ENCODE data around the gene C6orf136.

The C6orf136 gene

DNA sequence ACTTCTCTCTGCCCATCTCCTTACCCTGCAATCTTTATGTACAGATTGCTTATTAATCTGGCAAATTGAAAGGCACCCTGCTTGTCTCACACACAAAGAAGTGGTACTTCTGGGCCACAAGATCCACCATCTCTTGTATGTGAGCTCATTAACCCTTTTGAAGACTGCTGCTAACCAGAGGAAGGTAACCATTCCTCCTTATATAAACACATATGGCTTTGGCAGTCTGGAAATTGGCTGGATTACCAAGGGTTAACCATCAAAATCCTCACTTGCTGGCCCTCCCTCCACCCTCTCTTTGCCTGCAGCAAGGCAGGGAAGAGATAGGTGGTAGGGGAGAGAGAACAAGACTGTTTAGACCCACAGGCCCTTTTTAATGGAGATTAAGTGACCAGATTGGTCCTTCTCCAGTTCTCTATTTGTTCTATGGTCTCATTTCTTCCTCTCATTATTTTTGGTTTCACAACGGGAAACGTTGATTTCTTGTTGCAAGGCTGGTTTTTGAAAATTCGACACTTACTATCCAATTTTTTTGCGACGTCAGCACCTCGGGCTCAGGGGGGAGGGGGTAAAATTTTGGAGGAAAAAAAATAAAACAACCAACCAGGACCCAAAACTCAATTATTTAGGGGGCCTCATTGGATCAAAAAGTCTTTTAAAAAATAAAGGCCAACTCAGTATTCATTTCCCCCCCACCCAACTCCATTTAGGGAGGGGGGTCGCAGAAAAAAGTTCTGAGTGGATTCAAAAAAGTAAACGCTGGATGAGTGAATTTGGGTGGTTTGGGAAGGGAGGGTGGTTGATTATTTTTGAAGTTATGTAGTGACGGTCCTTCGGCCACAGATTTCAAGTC is 30.7 kb upstream of the C6orf136 start:
- DNase-seq (ENCODE audit: low spot score), result no peak

- DNase-seq (ENCODE audit: low spot score), result peak; percentile 100
Measured at GRCh38 chr6:30616811-30617564, 29.9 kb upstream of the C6orf136 start, which contains the start of gene PPP1R10. Gene PPP1R10 (minus strand): TSS chr6:30617243. CDS start chr6:30609944, 7,299 bp downstream.

DNA sequence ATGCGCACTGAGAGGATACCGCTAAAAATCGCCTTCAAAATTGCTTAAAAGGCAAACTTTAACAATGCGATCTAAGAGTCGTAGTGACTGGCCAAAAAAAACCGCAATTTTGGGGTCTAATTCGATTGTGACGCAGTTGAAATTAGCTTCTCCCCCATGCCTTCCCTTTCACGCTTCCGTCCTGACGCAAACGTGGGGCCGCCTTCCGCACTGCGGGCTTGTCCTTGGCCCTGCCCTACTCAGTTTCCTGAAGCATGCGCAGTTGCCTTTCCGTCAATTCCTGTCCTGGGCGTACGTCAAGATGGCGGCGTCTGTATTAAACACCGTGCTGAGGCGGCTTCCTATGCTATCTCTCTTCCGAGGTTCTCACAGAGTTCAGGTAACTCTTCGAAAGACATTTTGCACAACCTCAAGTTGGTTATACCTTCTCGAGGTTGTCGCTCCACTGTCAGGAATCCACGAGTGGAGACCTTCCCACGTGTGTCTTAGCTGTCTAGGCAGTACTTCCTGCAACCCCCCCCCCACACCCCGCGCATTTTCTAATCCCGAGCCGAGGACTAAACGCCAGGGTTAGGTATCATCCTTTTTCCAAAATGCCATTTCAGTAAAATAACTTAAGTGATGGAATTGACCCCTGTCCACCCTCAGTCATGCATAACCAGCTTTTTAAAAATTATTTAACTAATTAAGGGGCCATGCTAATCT is 29.2 kb upstream of the C6orf136 start, which contains the start of gene MRPS18B:
Gene MRPS18B (plus strand): TSS at position 276 of the 705 bp plus-strand sequence. CDS start 26 bp downstream, at position 302.
- DNase-seq (ENCODE audit: low spot score), result peak; percentile 99

DNA sequence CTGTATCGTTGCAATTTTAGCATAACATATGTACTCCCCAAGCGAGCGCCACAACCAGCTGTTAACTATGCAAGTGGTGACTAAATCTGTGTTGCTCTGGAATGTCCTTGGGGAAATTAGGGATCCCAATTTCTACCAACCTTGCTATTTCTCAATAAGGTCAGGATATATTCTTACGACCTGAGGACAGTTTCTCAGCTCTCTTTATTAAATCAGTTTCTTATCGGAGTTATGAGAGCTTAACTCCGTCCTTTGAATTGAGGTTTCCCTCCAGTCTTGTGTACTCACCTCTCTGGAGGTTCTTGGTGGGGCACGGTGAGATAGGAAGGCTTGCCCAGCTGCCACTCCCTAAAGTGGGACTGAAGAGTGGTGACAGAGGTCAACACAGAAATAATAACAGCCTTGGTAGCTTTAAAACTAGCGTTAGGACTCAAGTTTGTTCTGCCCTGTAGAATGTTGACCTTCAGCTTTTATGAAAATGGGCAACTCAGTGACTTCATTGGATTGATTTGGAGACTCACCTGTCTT is 28.6 kb upstream of the C6orf136 start:
- no peak for DNase-seq (ENCODE audit: low spot score)

- no peak for DNase-seq (ENCODE audit: low spot score)
Measured at GRCh38 chr6:30619561-30619960, 27.4 kb upstream of the C6orf136 start.

GRCh38 chr6:30625511-30625910 is 21.4 kb upstream of the C6orf136 start:
- DNase-seq (ENCODE audit: low spot score), result no peak

DNA sequence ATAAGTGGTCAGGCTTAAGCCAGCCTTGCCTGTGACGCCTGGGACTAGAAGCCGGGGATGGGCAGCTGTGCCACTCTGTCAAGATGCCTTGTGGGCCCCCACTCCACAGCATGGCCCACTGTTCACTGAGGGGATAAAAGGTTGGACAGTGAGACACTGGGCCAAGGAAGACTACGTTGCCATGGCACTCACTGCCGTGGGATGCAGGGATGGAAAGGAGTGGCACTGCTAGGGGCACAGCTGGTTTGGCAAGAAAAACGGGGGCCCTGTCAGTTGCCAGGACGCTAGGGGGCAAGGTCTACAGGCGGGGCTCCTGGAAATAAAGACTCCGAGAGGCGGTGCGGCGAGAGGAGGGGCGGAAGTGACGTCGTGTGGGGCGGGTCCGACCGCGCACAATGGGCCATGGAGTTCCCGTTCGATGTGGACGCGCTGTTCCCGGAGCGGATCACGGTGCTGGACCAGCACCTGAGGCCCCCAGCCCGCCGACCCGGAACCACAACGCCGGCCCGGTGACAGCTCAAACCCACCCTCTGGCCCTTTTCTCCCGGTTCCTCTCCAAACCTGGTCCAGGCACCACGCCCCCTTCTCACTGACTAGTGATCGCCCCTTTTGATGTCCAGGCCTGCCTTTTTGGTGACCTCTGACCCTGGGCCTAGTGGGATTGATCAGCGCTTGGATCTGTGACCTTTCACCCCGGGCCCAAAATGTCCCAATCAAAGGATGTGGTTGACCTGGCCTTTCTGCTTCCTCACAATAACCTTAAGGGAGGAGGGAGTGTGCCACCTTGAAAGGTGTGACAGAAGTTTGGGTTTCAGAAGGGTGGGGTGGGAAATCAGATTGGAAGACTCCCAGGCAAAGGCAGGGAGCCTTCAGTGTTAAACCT is 20.2 kb upstream of the C6orf136 start, which contains the start of gene ATAT1:
Gene ATAT1 (plus strand): TSS at position 391 of the 883 bp plus-strand sequence.
- peak; percentile 91 for DNase-seq (ENCODE audit: low spot score)

DNA sequence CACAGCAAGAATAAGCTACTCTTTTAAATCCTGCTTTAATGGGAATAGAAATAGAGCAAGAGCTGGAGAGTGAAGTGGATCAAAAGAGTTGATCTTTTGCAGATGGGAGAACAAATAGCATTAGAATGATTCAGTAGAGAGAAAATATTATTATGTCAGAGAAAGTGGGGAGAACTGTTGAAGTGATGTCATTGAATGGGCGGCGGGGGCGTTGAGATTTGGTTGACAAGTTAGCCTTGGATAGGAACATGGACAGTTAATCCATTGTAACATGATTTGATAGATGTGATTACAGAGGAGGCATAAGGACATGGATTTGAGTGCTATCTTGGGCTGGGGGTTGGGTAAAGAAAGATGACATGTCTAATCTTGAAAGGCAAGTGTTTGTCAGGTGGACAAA is 11.1 kb upstream of the C6orf136 start:
- DNase-seq (ENCODE audit: low spot score), result no peak

DNA sequence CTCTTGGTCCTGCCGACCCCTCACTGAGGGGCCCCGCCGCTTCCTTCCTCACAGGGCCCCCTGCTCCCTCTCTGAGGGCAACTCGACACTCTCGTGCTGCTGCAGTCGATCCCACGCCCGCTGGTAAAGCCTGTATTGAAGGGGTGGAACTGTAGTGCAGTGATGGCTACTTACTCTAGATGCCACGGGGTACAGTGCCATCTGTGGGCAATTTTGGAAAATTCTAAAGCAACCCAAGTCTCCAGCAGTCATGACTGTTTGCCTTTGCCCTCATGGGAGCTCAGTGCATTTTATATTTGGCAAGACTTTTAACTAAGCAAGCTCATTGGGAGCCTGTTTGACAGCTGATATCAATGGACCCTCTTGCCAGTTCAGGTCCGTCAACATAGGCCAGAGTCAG is 6.5 kb upstream of the C6orf136 start:
- DNase-seq (ENCODE audit: low spot score), result no peak

GRCh38 chr6:30641048-30641447 is 5.9 kb upstream of the C6orf136 start:
- DNase-seq (ENCODE audit: low spot score), result no peak

GRCh38 chr6:30643656-30644055 is 3.3 kb upstream of the C6orf136 start:
- no peak for DNase-seq (ENCODE audit: low spot score)

DNA sequence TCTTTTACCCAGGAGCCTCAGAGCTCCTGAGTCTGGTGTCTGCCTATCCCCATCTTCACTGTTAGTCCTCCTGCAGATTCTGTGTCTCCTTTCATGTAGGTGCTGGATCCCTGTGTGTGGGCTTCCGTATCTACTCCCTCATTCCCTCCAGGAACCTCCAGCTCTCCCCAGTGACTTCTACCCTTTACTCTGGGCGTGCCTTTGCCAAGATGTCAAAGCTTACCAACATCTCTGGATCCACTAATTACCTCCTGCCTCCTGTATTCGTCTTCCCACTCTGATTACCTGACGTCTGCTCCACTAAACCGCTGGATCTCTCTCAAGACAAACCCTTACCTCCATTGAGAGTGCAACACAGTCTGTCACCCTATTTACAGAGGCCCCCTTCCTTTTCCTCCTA is 2.2 kb upstream of the C6orf136 start:
- no peak for DNase-seq (ENCODE audit: low spot score)

GRCh38 chr6:30645989-30646388 is 944 bp upstream of the C6orf136 start:
- DNase-seq (ENCODE audit: low spot score), result no peak

GRCh38 chr6:30647242-30648116 is 546 bp downstream of the C6orf136 start:
- peak; percentile 74 for DNase-seq (ENCODE audit: low spot score)

DNA sequence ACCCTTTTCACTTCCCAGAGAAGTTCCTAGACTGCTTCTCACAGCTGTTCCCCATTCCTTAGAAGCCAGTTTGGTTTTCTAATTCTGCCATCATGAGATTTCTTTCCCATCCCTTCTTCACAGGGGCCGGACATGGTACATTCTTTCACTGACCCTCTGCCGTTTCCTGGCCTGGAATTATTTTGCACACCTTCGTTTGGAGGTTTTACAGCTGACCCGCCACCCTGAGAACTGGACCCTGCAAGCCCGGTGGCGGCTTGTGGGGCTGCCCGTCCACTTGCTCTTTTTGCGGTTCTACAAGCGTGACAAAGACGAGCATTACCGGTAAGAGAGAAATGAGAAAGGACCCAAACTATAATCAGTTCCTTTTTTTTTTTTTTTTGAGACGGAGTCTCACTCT is 4.2 kb downstream of the C6orf136 start:
- no peak for DNase-seq (ENCODE audit: low spot score)

DNA sequence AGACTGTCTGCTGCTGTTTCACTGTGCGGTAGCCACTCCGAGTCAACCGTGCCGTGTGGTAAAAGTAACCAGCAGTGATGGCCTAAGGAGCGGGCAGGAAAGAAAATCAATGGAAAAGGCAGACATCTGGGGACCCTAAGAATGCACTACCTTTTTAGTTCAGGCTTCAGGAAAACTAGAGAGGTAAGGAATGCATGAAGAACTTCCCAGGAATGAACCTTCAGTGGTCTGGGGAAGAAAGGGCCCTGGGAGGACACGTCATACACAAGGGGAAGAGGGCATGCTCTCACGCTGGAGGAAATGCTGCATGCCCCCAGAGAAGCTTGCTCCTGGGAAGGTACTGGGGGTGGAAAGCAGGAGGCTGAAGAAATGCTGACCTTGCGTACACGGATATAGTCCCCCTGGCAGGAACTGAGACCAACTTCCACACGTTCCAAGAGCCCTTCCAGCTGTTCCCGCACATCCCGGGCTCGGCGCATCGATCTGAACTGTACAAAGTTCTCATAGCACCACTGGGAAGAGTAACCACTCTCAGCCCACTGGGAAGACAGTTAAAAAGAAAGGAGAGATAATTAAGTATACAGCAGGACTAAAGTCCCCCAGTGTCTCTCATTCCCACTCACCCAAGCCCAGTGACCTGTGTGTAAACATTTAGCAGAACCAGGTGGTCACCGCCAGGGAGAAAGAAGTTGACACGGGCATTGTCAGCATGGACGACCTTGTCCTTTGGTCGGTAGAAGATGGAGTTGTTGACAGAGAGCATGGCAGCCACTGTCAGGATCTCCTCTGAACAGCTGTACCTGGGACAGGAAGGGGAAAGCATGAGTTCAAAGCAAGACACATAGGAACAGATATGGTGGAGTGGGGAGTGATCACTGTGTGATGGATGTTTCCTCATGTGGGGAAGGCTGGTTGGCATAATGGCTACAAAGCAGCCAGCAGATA is 8.1 kb downstream of the C6orf136 start:
- DNase-seq (ENCODE audit: low spot score), result no peak

DNA sequence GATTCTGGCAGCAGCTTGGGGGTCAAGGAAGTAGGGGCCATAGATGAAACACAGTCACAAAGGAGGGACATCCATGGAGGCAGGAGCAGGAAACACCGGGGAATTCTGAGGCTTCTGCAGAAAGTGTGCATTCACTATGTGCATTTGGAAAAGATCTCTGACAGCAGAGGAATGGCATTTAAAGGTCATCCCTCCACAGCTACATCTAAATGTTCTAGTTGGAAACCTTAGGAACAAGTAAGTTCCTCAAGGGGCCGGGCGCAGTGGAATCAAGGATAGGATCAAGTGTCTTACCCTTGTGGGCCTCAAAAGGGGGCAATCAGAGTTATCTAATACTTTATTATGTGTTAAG is 8.8 kb downstream of the C6orf136 start:
- no peak for DNase-seq (ENCODE audit: low spot score)

DNA sequence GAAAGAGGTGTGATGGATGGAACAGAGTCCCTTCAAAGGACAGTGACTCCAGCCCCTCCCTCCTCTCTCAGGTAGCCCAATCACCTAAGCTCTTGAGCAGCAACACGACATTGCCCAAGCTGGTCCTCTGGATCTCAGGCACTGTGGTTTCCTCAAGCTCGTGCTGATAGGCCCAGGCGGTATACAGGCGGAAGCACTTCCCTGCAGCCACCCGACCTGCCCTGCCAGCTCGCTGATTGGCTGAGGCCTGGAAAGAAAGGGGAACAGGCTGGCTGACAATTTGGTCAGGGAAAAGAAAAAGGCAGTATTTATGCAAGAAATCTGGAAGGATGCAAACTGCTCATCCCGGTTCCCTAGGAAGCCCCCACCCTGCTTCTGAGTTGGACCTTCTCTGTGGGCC is 9.6 kb downstream of the C6orf136 start:
- DNase-seq (ENCODE audit: low spot score), result no peak

DNA sequence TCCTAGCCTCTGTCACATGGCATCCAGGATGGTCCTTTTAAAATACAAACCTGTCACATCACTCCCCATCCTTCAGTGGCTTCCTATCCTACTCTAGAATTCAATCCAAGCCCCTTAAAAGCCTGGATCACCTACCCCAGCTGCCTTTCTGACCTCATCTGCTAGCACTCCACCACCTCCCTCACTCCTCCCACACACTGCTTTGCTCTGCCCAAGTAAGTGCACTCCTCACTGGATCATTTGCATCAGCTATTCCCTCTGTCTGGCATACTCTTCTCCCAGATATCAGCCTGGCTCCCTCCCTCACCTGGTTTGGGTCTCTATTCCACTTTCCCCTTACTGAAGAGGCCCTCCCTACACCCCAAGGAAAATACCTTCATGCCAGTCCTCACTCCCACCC is 10.5 kb downstream of the C6orf136 start:
- DNase-seq (ENCODE audit: low spot score), result no peak
